Naive B cell (primary cell): ENCODE results near the gene DCAF6. TPM values are rescaled to one million over a fixed set of nuclear protein-coding genes. Genes with fewer than 3 reads are reported as not detected.

Source experiments
- ATAC-seq, 2 donors: fragments of 150-1000 bp; cut with Tn5 transposase; 2 replicates each; pipeline ENCODE4 v1.10.0; 2021; ENCODE audit warnings: low read depth in 2 of 2, mild to moderate bottlenecking in 2 of 2, moderate library complexity in 2 of 2
- DNase-seq: peaks from one replicate; pipeline ENCODE4 v3.0.0; 2022
- H3K27ac Mint-ChIP-seq, 6 donors: one replicate each; pipeline ENCODE4 v1.8.0; 2020 to 2022; ENCODE audit warnings: mild to moderate bottlenecking in 6 of 6, mixed read lengths in 6 of 6, moderate library complexity in 5 of 6, inconsistent platforms in 2 of 6
- H3K27me3 Mint-ChIP-seq, 3 donors: one replicate each; pipeline ENCODE4 v1.8.0; 2021 to 2022; ENCODE audit warnings: mixed read lengths in 3 of 3, mild to moderate bottlenecking in 1 of 3
- H3K36me3 Mint-ChIP-seq, 2 donors: one replicate each; pipeline ENCODE4 v1.8.0; 2020 to 2022; ENCODE audit warnings: mixed read lengths in 2 of 2, inconsistent platforms in 1 of 2, mild to moderate bottlenecking in 1 of 2
- H3K4me1 Mint-ChIP-seq, 3 donors: one replicate each; pipeline ENCODE4 v1.8.0; 2020 to 2022; ENCODE audit warnings: mixed read lengths in 3 of 3, inconsistent platforms in 1 of 3, mild to moderate bottlenecking in 1 of 3, moderate library complexity in 1 of 3
- H3K4me3 Mint-ChIP-seq, 8 donors: one replicate each; pipeline ENCODE4 v1.8.0; 2020 to 2022; ENCODE audit warnings: mild to moderate bottlenecking in 8 of 8, mixed read lengths in 8 of 8, moderate library complexity in 8 of 8, inconsistent platforms in 2 of 8
- H3K9me3 Mint-ChIP-seq, 7 donors: one replicate each; pipeline ENCODE4 v1.8.0; 2020 to 2022; ENCODE audit warnings: mixed read lengths in 7 of 7, mild to moderate bottlenecking in 5 of 7, inconsistent platforms in 2 of 7, moderate library complexity in 1 of 7
- polyA plus RNA-seq, 6 donors: library from polyadenylated mRNA; unstranded; fragments of 300-500 nt; fragmentation: Illumina TruSeq; gene quantifications; one replicate each; pipeline ENCODE4 v1.2.3, GENCODE V29; 2021; ENCODE audit warnings: low read depth in 6 of 6

Gene DCAF6
- polyA plus RNA-seq, 6 donors from 2014 or later: 9.9 to 19.5 (median 15.9) TPM

DNA sequence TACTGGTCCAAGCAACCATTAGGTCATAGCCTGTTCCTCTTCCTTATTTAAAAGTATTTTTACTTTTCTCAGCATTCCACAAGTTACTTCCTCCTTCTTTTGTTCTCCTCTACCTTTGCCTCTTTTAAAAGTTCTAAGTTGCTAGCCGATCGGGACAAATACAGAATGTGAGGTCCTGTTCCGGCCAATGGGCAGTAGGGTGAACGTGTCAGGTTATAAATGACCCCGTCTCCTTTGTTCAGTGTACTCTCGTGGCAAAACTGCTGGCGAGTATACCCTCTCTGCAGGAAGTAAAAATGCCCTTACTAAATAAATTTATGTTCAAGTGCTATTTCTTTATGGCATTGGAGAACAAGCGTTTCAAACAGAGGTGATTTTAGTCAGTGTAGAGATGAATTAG lies 25.1 kb upstream of the DCAF6 start:
- Mint-ChIP-seq H3K27ac (peak overlapping the region in 2 of 6 donors; percentile 43 to 89), H3K27me3 (no peaks in the 10 kb centered on the region), H3K4me3 (peak overlapping the region in 1 of 8 donors; percentile 61), H3K9me3 (peaks cover 0 to 19% (median 9%) of the 10 kb centered on the region in 7 donors), H3K36me3 (peaks cover 0 to 10% of the 10 kb centered on the region in 2 donors), H3K4me1 (peaks cover 0 to 7% (median 0%) of the 10 kb centered on the region in 3 donors)
- DNase-seq (no peak), ATAC-seq (no peak)

- Mint-ChIP-seq H3K4me3 (no peak overlapping the region), H3K9me3 (peaks cover 0 to 19% (median 9%) of the 10 kb centered on the region in 7 donors), H3K36me3 (peaks cover 0 to 10% of the 10 kb centered on the region in 2 donors), H3K27ac (no peak overlapping the region), H3K4me1 (peaks cover 0 to 7% (median 0%) of the 10 kb centered on the region in 3 donors), H3K27me3 (no peaks in the 10 kb centered on the region)
- DNase-seq (no peak), ATAC-seq (no peak)
These were observed 24.2 kb upstream of the DCAF6 start for GRCh38 chr1:167912294-167912693.

- ATAC-seq: no peak
- no peak within 1 kb of the TSS for H3K4me3 Mint-ChIP-seq
- H3K9me3 Mint-ChIP-seq: peaks cover 0 to 16% (median 8%) of the 10 kb centered on the region in 7 donors
- peak within 1 kb of the TSS in 3 of 6 donors; percentile 39 to 87 (median 59) for H3K27ac Mint-ChIP-seq
- H3K4me1 Mint-ChIP-seq: peaks cover 0 to 7% (median 0%) of the 10 kb centered on the region in 3 donors
- no peak for DNase-seq
- peaks cover 0 to 10% of the 10 kb centered on the region in 2 donors for H3K36me3 Mint-ChIP-seq
- H3K27me3 Mint-ChIP-seq: no peaks in the 10 kb centered on the region
These were observed 22.5 kb upstream of the DCAF6 start, which contains the start of gene ADCY10 for GRCh38 chr1:167913895-167914496. TSS of gene ADCY10 (minus strand) at chr1:167914134. CDS start at chr1:167905140, 8,994 bp downstream.

DNA sequence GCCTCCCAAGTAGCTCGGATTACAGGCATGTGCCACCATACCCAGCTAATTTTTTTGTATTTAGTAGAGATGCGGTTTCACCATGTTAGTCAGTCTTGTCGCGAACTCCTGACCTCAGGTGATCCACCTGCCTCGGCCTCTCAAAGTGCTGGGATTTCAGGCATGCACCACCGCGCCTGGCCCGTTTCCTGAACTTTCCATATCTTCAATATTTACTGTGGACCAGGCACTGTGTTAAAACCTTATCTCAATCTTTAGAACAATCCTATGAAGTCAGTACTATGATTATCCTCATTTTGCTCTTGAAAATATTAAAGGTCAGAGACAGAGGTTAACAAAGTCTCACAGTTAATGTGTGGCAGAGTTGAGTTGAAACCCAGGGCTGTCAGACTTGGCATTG lies 20.9 kb upstream of the DCAF6 start:
- Mint-ChIP-seq H3K36me3 (no peaks in the 10 kb centered on the region), H3K27ac (peak overlapping the region in 2 of 6 donors; percentile 13 to 79), H3K4me3 (no peak overlapping the region), H3K27me3 (no peaks in the 10 kb centered on the region), H3K9me3 (peaks cover 0 to under 1% (median 0%) of the 10 kb centered on the region in 7 donors), H3K4me1 (peaks cover 0 to 7% (median 0%) of the 10 kb centered on the region in 3 donors)
- DNase-seq (no peak), ATAC-seq (no peak)

- Mint-ChIP-seq H3K9me3 (no peaks in the 10 kb centered on the region), H3K4me3 (no peak overlapping the region), H3K36me3 (no peaks in the 10 kb centered on the region), H3K27me3 (no peaks in the 10 kb centered on the region), H3K27ac (no peak overlapping the region), H3K4me1 (no peaks in the 10 kb centered on the region)
- ATAC-seq: no peak
- no peak for DNase-seq
These were observed 19.5 kb upstream of the DCAF6 start for GRCh38 chr1:167916766-167917511.

GRCh38 chr1:167922023-167922422 lies 14.5 kb upstream of the DCAF6 start:
- H3K9me3 Mint-ChIP-seq: no peaks in the 10 kb centered on the region
- peaks cover 7 to 8% of the 10 kb centered on the region in 2 donors for H3K36me3 Mint-ChIP-seq
- H3K4me1 Mint-ChIP-seq: peaks cover under 1 to 9% (median 2%) of the 10 kb centered on the region in 3 donors
- no peak overlapping the region for H3K4me3 Mint-ChIP-seq
- H3K27ac Mint-ChIP-seq: no peak overlapping the region
- DNase-seq: no peak
- no peak for ATAC-seq
- H3K27me3 Mint-ChIP-seq: no peaks in the 10 kb centered on the region

- ATAC-seq: no peak
- Mint-ChIP-seq H3K27ac (no peak overlapping the region), H3K9me3 (no peaks in the 10 kb centered on the region), H3K4me3 (no peak overlapping the region), H3K4me1 (peaks cover 2 to 14% (median 7%) of the 10 kb centered on the region in 3 donors), H3K36me3 (peaks cover 7 to 8% of the 10 kb centered on the region in 2 donors), H3K27me3 (no peaks in the 10 kb centered on the region)
- no peak for DNase-seq
These were observed 13.8 kb upstream of the DCAF6 start for GRCh38 chr1:167922611-167923074.

GRCh38 chr1:167923324-167924056 lies 13.0 kb upstream of the DCAF6 start:
- Mint-ChIP-seq H3K27me3 (no peaks in the 10 kb centered on the region), H3K36me3 (peaks cover 7 to 8% of the 10 kb centered on the region in 2 donors), H3K9me3 (no peaks in the 10 kb centered on the region), H3K4me1 (peaks cover 2 to 14% (median 9%) of the 10 kb centered on the region in 3 donors), H3K4me3 (no peak overlapping the region), H3K27ac (peak overlapping the region in 1 of 6 donors; percentile 44)
- ATAC-seq: no peak
- DNase-seq: no peak

DNA sequence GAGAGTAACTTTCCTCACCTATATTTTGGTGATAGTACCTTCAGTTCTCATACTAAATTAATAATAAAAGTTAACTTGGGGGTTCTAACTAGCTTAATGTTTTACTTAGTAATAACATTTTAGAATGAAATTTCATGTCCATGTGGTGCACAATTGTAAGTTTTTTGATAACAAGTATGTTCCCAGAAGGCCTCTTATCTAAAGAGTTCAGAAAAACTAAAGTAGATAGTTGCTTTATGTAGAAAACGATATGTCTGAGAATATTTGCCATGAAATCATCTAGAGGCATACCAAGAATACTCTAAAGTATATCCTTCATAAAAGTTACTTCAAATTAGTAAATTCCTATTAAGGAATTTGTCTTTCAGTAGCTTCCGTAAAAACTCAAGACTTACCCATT lies 12.4 kb upstream of the DCAF6 start:
- no peak overlapping the region for H3K27ac Mint-ChIP-seq
- H3K9me3 Mint-ChIP-seq: no peaks in the 10 kb centered on the region
- H3K4me3 Mint-ChIP-seq: no peak overlapping the region
- H3K27me3 Mint-ChIP-seq: no peaks in the 10 kb centered on the region
- H3K36me3 Mint-ChIP-seq: peaks cover 7 to 8% of the 10 kb centered on the region in 2 donors
- DNase-seq (no peak), ATAC-seq (no peak)
- H3K4me1 Mint-ChIP-seq: peaks cover 2 to 14% (median 9%) of the 10 kb centered on the region in 3 donors

GRCh38 chr1:167924543-167925231 lies 11.8 kb upstream of the DCAF6 start:
- H3K27me3 Mint-ChIP-seq: no peaks in the 10 kb centered on the region
- H3K9me3 Mint-ChIP-seq: no peaks in the 10 kb centered on the region
- peak overlapping the region in 1 of 6 donors; percentile 39 for H3K27ac Mint-ChIP-seq
- no peak for DNase-seq
- peaks cover 3 to 14% (median 9%) of the 10 kb centered on the region in 3 donors for H3K4me1 Mint-ChIP-seq
- ATAC-seq: no peak
- H3K36me3 Mint-ChIP-seq: peaks cover 7 to 8% of the 10 kb centered on the region in 2 donors
- no peak overlapping the region for H3K4me3 Mint-ChIP-seq

GRCh38 chr1:167926486-167926997 lies 9.9 kb upstream of the DCAF6 start:
- Mint-ChIP-seq H3K27ac (no peak overlapping the region), H3K4me1 (peaks cover 5 to 16% (median 9%) of the 10 kb centered on the region in 3 donors), H3K27me3 (no peaks in the 10 kb centered on the region), H3K4me3 (no peak overlapping the region), H3K9me3 (no peaks in the 10 kb centered on the region), H3K36me3 (peaks cover 7 to 8% of the 10 kb centered on the region in 2 donors)
- DNase-seq: no peak
- ATAC-seq: no peak

- no peaks in the 10 kb centered on the region for H3K27me3 Mint-ChIP-seq
These were observed 9.3 kb upstream of the DCAF6 start for GRCh38 chr1:167927046-167927754.

More at GRCh38 chr1:167927046-167927754, 9.3 kb upstream of the DCAF6 start:
- Mint-ChIP-seq H3K4me1 (peaks cover 5 to 16% (median 9%) of the 10 kb centered on the region in 3 donors), H3K27ac (no peak overlapping the region), H3K36me3 (peaks cover 7 to 8% of the 10 kb centered on the region in 2 donors), H3K4me3 (no peak overlapping the region), H3K9me3 (no peaks in the 10 kb centered on the region)
- ATAC-seq (no peak), DNase-seq (no peak)
